Thyroid gland (tissue), 4 donors: ENCODE data around the gene NALCN. TPM values are rescaled to one million over a fixed set of nuclear protein-coding genes. Genes with fewer than 3 reads are reported as not detected.
A peak's percentile ranks its signal among the peaks of the same experiment; 100 is the strongest.

ENCODE experiments used
- DNase-seq, 2 donors: peaks; one replicate each; pipeline ENCODE4 v3.0.0-alpha.2; 2019
- H3K27ac ChIP-seq, 3 donors: fragments of 200-600 bp; sonication (generic); 1 replicate in 2 of 3; 2 replicates in 1 of 3; pipeline ENCODE4 v1.5.1; 2016 to 2019; ENCODE audit warnings: mild to moderate bottlenecking in 1 of 3, moderate library complexity in 1 of 3
- H3K27me3 ChIP-seq: fragments of 200-600 bp; sonication (generic); one replicate; pipeline ENCODE4 v1.5.1; 2019
- H3K36me3 ChIP-seq, 2 donors: fragments of 200-600 bp; sonication (generic); one replicate each; pipeline ENCODE4 v1.5.1; 2016 to 2019
- H3K4me1 ChIP-seq, 2 donors: fragments of 200-600 bp; sonication (generic); one replicate each; pipeline ENCODE4 v1.5.1; 2017 to 2019
- H3K4me3 ChIP-seq, 3 donors: fragments of 200-600 bp; sonication (generic); replicated peaks in 1 of 3; 1 replicate in 2 of 3; 2 replicates in 1 of 3; pipeline ENCODE4 v1.5.1; 2016; ENCODE audit warnings: mild to moderate bottlenecking in 1 of 3
- H3K9me3 ChIP-seq: fragments of 200-600 bp; sonication (generic); one replicate; pipeline ENCODE4 v1.5.1; 2017
- CTCF ChIP-seq, 6 experiments: fragments of 200-600 bp in 3 of 6; fragments of 450-650 bp in 3 of 6; sonication (generic) in 3 of 6; IDR thresholded peaks; one replicate each; pipeline ENCODE4 v1.5.1; 2016 to 2019; ENCODE audit warnings: antibody characterized with exemption in 6 of 6, mild to moderate bottlenecking in 2 of 6, inconsistent platforms in 1 of 6, moderate library complexity in 1 of 6
- POLR2A ChIP-seq, 2 donors: fragments of 450-650 bp; IDR thresholded peaks; one replicate each; pipeline ENCODE4 v1.6.1; 2017; ENCODE audit warnings: antibody characterized with exemption in 2 of 2, mild to moderate bottlenecking in 2 of 2, moderate library complexity in 1 of 2
- WGBS, 2 donors: methylation state at CpG; one replicate each; pipeline ENCODE4 v1.1.5; 2017; 5-methylcytosine and 5-hydroxymethylcytosine counted together
- intact Hi-C: fragments of 100-400 bp; cut with DNase I; formaldehyde crosslinking; loops from one replicate; pipeline ENCODE4 v1.15.1; 2023
- total RNA-seq, 4 donors: library from RNA; depleted of rRNA; stranded (reverse); fragments of >200 nt; gene quantifications; one replicate each; pipeline ENCODE4 v1.2.3, GENCODE V29; 2016

NALCN gene
- total RNA-seq, 4 donors from 2014 or later, result 2.3 to 6.4 (median 4.4) TPM

- no peaks in the 10 kb centered on the region for H3K9me3 ChIP-seq
- DNase-seq, result peak in 1 of 2 donors; percentile 8
- intact Hi-C loops, result no loop called here
- H3K4me3 ChIP-seq, result peak overlapping the region in 1 of 3 donors; percentile 46
- no peak overlapping the region for H3K27ac ChIP-seq
- no peaks in the 10 kb centered on the region for H3K27me3 ChIP-seq
- 15 to 24% methylated on average over 3 of the region's 3 CpGs for WGBS, 2 donors
- H3K36me3 ChIP-seq, result no peaks in the 10 kb centered on the region
- TF ChIP-seq POLR2A (IDR thresholded peaks at IDR 0.05), result no peak
- peaks cover 0 to 7% of the 10 kb centered on the region in 2 donors for H3K4me1 ChIP-seq
These were observed 717 bp upstream of the NALCN start for GRCh38 chr13:101417043-101417406.

GRCh38 chr13:101415358-101416174 is 742 bp downstream of the NALCN start:
- intact Hi-C loops, result no loop called here
- Histone ChIP-seq H3K27me3 (no peaks in the 10 kb centered on the region), H3K27ac (no peak overlapping the region), H3K9me3 (no peaks in the 10 kb centered on the region), H3K36me3 (no peaks in the 10 kb centered on the region), H3K4me1 (peaks cover 0 to 7% of the 10 kb centered on the region in 2 donors), H3K4me3 (peak overlapping the region in 1 of 3 donors; percentile 46)
- WGBS, 2 donors, result 30 to 44% methylated on average over 13 to 17 of the region's 43 CpGs
- peak; percentile 4 to 14 for DNase-seq
- no peak for TF ChIP-seq POLR2A (IDR thresholded peaks at IDR 0.05)
- no peak for TF ChIP-seq CTCF (IDR thresholded peaks at IDR 0.05)

GRCh38 chr13:101412076-101412475 is 4.2 kb downstream of the NALCN start:
- Histone ChIP-seq H3K4me1 (peaks cover 0 to 7% of the 10 kb centered on the region in 2 donors), H3K36me3 (no peaks in the 10 kb centered on the region), H3K9me3 (no peaks in the 10 kb centered on the region), H3K27me3 (no peaks in the 10 kb centered on the region), H3K27ac (no peak overlapping the region), H3K4me3 (no peak overlapping the region)
- intact Hi-C loops, result no loop called here
- TF ChIP-seq POLR2A (IDR thresholded peaks at IDR 0.05), result no peak
- TF ChIP-seq CTCF (IDR thresholded peaks at IDR 0.05), result no peak
- WGBS, 2 donors, result 79 to 88% methylated on average over 1 of the region's 1 CpG
- DNase-seq, result no peak

- no peak for DNase-seq
- H3K27ac ChIP-seq, result no peak overlapping the region
- H3K4me1 ChIP-seq, result no peaks in the 10 kb centered on the region
- no peak for TF ChIP-seq POLR2A (IDR thresholded peaks at IDR 0.05)
- no peak for TF ChIP-seq CTCF (IDR thresholded peaks at IDR 0.05)
- H3K36me3 ChIP-seq, result no peaks in the 10 kb centered on the region
- 81 to 88% methylated on average over 6 of the region's 6 CpGs for WGBS, 2 donors
- H3K27me3 ChIP-seq, result no peaks in the 10 kb centered on the region
- no peak overlapping the region for H3K4me3 ChIP-seq
- intact Hi-C loops, result no loop called here
- H3K9me3 ChIP-seq, result no peaks in the 10 kb centered on the region
These were observed 7.2 kb downstream of the NALCN start for GRCh38 chr13:101408992-101409656.

GRCh38 chr13:101408154-101408553 is 8.2 kb downstream of the NALCN start:
- no peaks in the 10 kb centered on the region for H3K36me3 ChIP-seq
- H3K9me3 ChIP-seq, result no peaks in the 10 kb centered on the region
- no peaks in the 10 kb centered on the region for H3K27me3 ChIP-seq
- DNase-seq, result no peak
- intact Hi-C loops, result no loop called here
- WGBS, 2 donors, result 82 to 83% methylated on average over 9 of the region's 9 CpGs
- H3K4me1 ChIP-seq, result no peaks in the 10 kb centered on the region
- H3K4me3 ChIP-seq, result no peak overlapping the region
- H3K27ac ChIP-seq, result no peak overlapping the region
- TF ChIP-seq CTCF (IDR thresholded peaks at IDR 0.05) (no peak), POLR2A (IDR thresholded peaks at IDR 0.05) (no peak)
